Left colon (tissue), 2 donors: ENCODE data around the gene SLC37A2. TPM values are rescaled to one million over a fixed set of nuclear protein-coding genes. Genes with fewer than 3 reads are reported as not detected.

ENCODE experiments used
- ATAC-seq: fragments of 200-7000 bp; cut with Tn5 transposase; one replicate; pipeline ENCODE4 v1.9.1; 2020; ENCODE audit warnings: mild to moderate bottlenecking, moderate library complexity
- DNase-seq, 2 donors: peaks; one replicate each; pipeline ENCODE4 v3.0.0-alpha.2; 2020
- intact Hi-C, 2 donors: fragments of 100-400 bp; cut with DNase I in 1 of 2; cut with micrococcal nuclease in 1 of 2; formaldehyde crosslinking; loops; one replicate each; pipeline versions ENCODE4 v1.11.2 to v1.14.0; 2022; cut with DNase I, micrococcal nuclease
- total RNA-seq, 2 donors: library from RNA; stranded (reverse); fragmentation: NEBNext Ultra II Directional; extraction: Animal tissue kit (Norgen Biotek cat#: 25700); gene quantifications; one replicate each; pipeline ENCODE4 v1.2.1, GENCODE V29; 2021
- donor health status: DM: no; HTN: no; CAD: no.
- donor health status: DM: yes; HTN: yes; CAD: no.

SLC37A2 gene
- total RNA-seq, 2 donors from 2014 or later = 6.3 to 25.8 TPM

GRCh38 chr11:125132071-125132470, 69.0 kb downstream of the SLC37A2 start:
- intact Hi-C loops = no loop called here
- ATAC-seq = no peak
- no peak for DNase-seq

- ATAC-seq = no peak
- DNase-seq = no peak
- intact Hi-C loops = no loop called here
Observed at GRCh38 chr11:125132596-125132995, 69.5 kb downstream of the SLC37A2 start.

- intact Hi-C loops = no loop called here
- ATAC-seq (no peak), DNase-seq (no peak)
Observed at GRCh38 chr11:125136001-125136400, 72.9 kb downstream of the SLC37A2 start.

GRCh38 chr11:125138966-125139365, 75.9 kb downstream of the SLC37A2 start:
- intact Hi-C loops = no loop called here
- DNase-seq = no peak
- no peak for ATAC-seq

GRCh38 chr11:125139778-125140177, 76.7 kb downstream of the SLC37A2 start:
- DNase-seq (no peak), ATAC-seq (no peak)
- intact Hi-C loops = no loop called here

Other genes with a start within 250 kb of the SLC37A2 start
- gene ROBO3, start 197.9 kb upstream of the SLC37A2 start, total RNA-seq = 10 to 100 TPM in 1 of 2 donors, 1 to 10 TPM in 1; 9.2 to 12.0 TPM
- gene ROBO4, start 165.4 kb upstream of the SLC37A2 start, total RNA-seq = 1 to 10 TPM; 4.3 to 4.8 TPM
- gene HEPN1, start 144.1 kb upstream of the SLC37A2 start, total RNA-seq = not detected
- under 1 TPM in 1 of 2 donors, not detected in 1; 0.14 TPM for gene HEPACAM, start 127.3 kb upstream of the SLC37A2 start, total RNA-seq
- 1 to 10 TPM in 1 of 2 donors, under 1 TPM in 1; 0.53 to 1.2 TPM for gene CCDC15, start 109.1 kb upstream of the SLC37A2 start, total RNA-seq
- gene TMEM218, start 48.3 kb downstream of the SLC37A2 start, total RNA-seq = 10 to 100 TPM; 11.3 to 13.3 TPM
- gene PKNOX2, start 101.4 kb downstream of the SLC37A2 start, total RNA-seq = 1 to 10 TPM in 1 of 2 donors, under 1 TPM in 1; 0.49 to 1.5 TPM